ENCODE results near the gene GPR55.

- no peak for TF ChIP-seq RAD21 (IDR thresholded peaks at IDR 0.05; ENCODE audit: low read depth)
- TF ChIP-seq CTCF (IDR thresholded peaks at IDR 0.05 in 2 of 3, conservative IDR thresholded peaks at IDR 0.05 in 1 of 3; ENCODE audit: borderline replicate concordance in 1 of 3, insufficient read depth in 1 of 3, low read depth in 2 of 3, low read length in 2 of 3) = no peak
- TF ChIP-seq POLR2A (IDR thresholded peaks at IDR 0.05; ENCODE audit: borderline replicate concordance, extremely low read depth, insufficient read depth, insufficient read length) = no peak
- TF ChIP-seq ELF1 (IDR thresholded peaks at IDR 0.05; ENCODE audit: borderline replicate concordance, low read depth) = no peak
- no peak for TF ChIP-seq ATF3 (IDR thresholded peaks at IDR 0.05)
- TF ChIP-seq MAX (IDR thresholded peaks at IDR 0.05) = no peak
- TF ChIP-seq YY1 (IDR thresholded peaks at IDR 0.05; ENCODE audit: extremely low read depth, insufficient replicate concordance, low read depth, low read length) = no peak
- no peak for TF ChIP-seq ZBTB33 (IDR thresholded peaks at IDR 0.05; ENCODE audit: extremely low read depth, insufficient replicate concordance, low read length)
- TF ChIP-seq CEBPB (IDR thresholded peaks at IDR 0.05; ENCODE audit: low read depth) = no peak
- no peak for TF ChIP-seq ZFX (IDR thresholded peaks at IDR 0.05)
These were observed 24.6 kb downstream of the GPR55 start for GRCh38 chr2:230900336-230900995.

Measured in HCT116 (cell line).